ENCODE data around the gene NLRC3. TPM values are rescaled to one million over a fixed set of nuclear protein-coding genes. Genes with fewer than 3 reads are reported as not detected.

Gene NLRC3
- total RNA-seq, 4 donors from 2014 or later: 0.70 to 4.0 (median 1.8) TPM

DNA sequence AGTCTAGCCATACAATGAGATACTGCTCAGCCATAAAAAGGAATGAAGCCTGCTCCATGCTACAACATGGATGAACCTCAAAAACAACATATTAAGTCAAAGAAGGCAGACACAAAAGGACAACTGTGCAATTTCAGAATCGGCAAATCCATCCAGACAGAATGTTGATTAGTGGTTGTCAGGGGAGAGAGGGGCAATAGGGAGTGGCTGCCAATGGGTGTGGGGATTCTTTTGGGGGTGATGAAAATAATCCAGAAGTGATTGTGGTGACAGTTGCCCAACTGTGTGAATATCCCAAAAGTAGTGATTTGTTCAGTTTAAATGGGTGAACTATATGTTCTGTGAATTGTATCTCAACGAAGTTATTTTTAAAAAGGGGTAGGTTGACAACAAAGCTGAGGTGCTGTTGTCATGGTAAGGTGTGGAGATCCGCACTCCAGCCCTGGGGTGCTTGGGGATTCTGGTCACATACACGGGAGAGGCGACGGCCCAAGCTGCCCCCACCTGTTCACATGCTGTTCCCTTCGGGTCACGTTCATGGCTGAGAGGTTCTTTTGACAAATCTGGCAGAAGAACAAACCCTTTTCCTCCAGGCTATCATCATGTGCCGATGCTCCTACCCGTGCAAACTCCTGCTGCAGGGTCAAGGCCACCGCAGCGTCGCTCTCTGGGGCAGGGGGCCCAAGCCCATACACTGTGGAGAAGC is 24.6 kb upstream of the NLRC3 start:
- Histone ChIP-seq H3K4me1 (no peaks in the 10 kb centered on the region), H3K27me3 (no peaks in the 10 kb centered on the region), H3K4me3 (no peak overlapping the region), H3K9me3 (no peaks in the 10 kb centered on the region), H3K27ac (no peak overlapping the region), H3K36me3 (peaks cover 0 to 79% (median 5%) of the 10 kb centered on the region in 3 donors)
- DNase-seq: no peak
- WGBS, 2 donors: 85 to 86% methylated on average over 9 to 11 of the region's 13 CpGs
- TF ChIP-seq, protein P1, sequence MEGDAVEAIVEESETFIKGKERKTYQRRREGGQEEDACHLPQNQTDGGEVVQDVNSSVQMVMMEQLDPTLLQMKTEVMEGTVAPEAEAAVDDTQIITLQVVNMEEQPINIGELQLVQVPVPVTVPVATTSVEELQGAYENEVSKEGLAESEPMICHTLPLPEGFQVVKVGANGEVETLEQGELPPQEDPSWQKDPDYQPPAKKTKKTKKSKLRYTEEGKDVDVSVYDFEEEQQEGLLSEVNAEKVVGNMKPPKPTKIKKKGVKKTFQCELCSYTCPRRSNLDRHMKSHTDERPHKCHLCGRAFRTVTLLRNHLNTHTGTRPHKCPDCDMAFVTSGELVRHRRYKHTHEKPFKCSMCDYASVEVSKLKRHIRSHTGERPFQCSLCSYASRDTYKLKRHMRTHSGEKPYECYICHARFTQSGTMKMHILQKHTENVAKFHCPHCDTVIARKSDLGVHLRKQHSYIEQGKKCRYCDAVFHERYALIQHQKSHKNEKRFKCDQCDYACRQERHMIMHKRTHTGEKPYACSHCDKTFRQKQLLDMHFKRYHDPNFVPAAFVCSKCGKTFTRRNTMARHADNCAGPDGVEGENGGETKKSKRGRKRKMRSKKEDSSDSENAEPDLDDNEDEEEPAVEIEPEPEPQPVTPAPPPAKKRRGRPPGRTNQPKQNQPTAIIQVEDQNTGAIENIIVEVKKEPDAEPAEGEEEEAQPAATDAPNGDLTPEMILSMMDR (IDR thresholded peaks at IDR 0.05): no peak
- TF ChIP-seq POLR2A (IDR thresholded peaks at IDR 0.05): no peak
- intact Hi-C loops (cut with DNase I): no loop called here

DNA sequence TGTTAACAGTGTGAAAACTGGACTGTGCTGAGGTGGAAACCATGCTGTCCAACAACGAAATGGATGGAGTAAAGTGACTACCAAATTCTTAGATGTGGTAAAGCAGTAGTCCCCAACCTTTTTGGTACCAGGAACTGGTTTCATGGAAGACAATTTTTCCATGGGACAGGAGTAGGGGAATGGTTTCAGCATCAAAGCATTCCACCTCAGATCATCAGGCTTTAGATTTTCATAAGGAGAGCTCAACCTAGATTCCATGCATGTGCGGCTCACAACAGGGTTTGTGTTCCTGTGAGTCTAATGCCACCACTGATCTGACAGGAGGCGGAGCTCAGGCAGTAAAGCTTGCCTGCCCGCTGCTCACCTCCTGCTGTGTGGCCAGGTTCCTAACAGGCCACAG is 22.7 kb upstream of the NLRC3 start:
- no peaks in the 10 kb centered on the region for H3K9me3 ChIP-seq
- H3K4me3 ChIP-seq: no peak overlapping the region
- H3K4me1 ChIP-seq: no peaks in the 10 kb centered on the region
- DNase-seq: no peak
- intact Hi-C loops (cut with DNase I): no loop called here
- H3K27ac ChIP-seq: no peak overlapping the region
- no peaks in the 10 kb centered on the region for H3K27me3 ChIP-seq
- 100% methylated on average over 1 to 4 of the region's 4 CpGs for WGBS, 2 donors
- H3K36me3 ChIP-seq: peaks cover 0 to 81% (median 5%) of the 10 kb centered on the region in 3 donors
- TF ChIP-seq, protein P1 (IDR thresholded peaks at IDR 0.05): no peak
- TF ChIP-seq POLR2A (IDR thresholded peaks at IDR 0.05): no peak

DNA sequence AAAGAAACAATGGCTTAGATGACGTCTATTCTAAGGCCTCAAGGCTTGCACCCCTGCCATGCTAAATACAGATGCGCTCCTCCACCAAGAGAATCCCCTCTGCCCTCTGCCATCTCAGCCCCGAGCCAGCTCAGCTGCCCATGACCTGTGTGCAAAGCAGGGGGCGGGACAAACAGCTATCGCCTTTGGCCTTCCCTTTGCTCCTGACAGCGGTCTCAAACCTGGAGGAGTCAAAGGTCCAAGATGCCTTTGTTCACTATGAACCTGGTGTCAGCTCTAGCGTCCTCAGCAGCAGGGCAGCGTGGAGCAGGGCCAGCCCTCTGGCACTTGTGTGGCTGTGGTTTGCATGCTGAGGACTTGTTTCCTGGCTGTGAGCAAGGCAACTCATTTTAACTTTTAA is 21.9 kb upstream of the NLRC3 start:
- Histone ChIP-seq H3K4me1 (no peaks in the 10 kb centered on the region), H3K9me3 (no peaks in the 10 kb centered on the region), H3K4me3 (no peak overlapping the region), H3K36me3 (peaks cover 0 to 80% (median 5%) of the 10 kb centered on the region in 3 donors), H3K27ac (no peak overlapping the region), H3K27me3 (no peaks in the 10 kb centered on the region)
- intact Hi-C loops (cut with DNase I): no loop called here
- TF ChIP-seq, protein P1 (IDR thresholded peaks at IDR 0.05): no peak
- TF ChIP-seq POLR2A (IDR thresholded peaks at IDR 0.05): no peak
- DNase-seq: no peak
- 66 to 88% methylated on average over 3 to 8 of the region's 8 CpGs for WGBS, 2 donors

DNA sequence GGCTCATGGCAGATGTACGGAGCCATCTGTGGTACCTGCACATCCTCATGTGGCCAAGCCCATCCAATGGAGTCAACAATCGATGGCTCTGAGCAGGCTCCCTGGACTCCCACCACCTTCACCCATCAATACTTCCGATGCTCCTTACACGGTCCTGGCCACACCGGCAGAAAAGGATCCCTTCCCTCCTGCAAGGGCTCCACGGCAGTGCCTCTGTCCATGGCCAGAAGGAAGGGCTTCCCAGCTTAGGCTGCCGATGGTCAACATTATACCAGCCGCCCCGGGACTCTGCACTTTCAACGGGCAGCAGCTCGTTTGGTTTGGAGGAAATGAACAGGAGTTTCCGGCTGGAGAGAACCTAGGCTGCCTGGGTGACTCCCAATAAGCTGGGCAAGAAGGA is 21.0 kb upstream of the NLRC3 start:
- WGBS, 2 donors: 92 to 96% methylated on average over 4 to 8 of the region's 12 CpGs

DNA sequence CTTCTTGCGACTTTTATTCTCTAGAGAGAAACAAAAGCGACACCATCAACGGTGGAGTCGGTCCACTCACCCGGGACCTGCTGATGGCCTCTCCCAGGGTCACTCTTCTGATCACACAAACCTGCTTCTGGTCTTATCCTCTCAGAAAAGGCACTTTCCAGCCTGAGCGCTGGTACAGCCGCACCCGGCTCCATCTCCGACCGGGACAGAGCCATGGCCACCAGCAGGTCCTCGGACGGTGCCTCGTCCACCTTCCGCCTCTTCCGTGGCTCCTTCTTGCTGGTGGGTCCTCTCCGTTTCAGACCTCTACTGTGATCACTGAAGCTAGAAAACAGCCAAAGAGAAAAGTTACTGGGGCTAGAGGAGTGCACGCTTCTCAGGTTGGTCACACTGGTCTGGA is 20.5 kb upstream of the NLRC3 start:
- Histone ChIP-seq H3K9me3 (no peaks in the 10 kb centered on the region), H3K36me3 (peaks cover 0 to 68% (median 5%) of the 10 kb centered on the region in 3 donors), H3K27me3 (no peaks in the 10 kb centered on the region), H3K4me1 (no peaks in the 10 kb centered on the region), H3K27ac (no peak overlapping the region), H3K4me3 (no peak overlapping the region)
- no peak for DNase-seq
- intact Hi-C loops (cut with DNase I): no loop called here
- TF ChIP-seq POLR2A (IDR thresholded peaks at IDR 0.05): no peak
- TF ChIP-seq, protein P1 (IDR thresholded peaks at IDR 0.05): no peak
- WGBS, 2 donors: 61 to 100% methylated on average over 2 to 3 of the region's 17 CpGs

More for the DNA sequence above, 21.0 kb upstream of the NLRC3 start:
- no peak for DNase-seq
- Histone ChIP-seq H3K27me3 (no peaks in the 10 kb centered on the region), H3K9me3 (no peaks in the 10 kb centered on the region), H3K36me3 (peaks cover 0 to 71% (median 5%) of the 10 kb centered on the region in 3 donors), H3K4me1 (no peaks in the 10 kb centered on the region), H3K4me3 (no peak overlapping the region), H3K27ac (no peak overlapping the region)
- no peak for TF ChIP-seq POLR2A (IDR thresholded peaks at IDR 0.05)
- intact Hi-C loops (cut with DNase I): no loop called here

Data from esophagus squamous epithelium (tissue), 5 donors.